ENCODE data around the gene CDHR5.

Gene CDHR5

GRCh38 chr11:608791-609251 is 15.9 kb downstream of the CDHR5 start:
- no peak for DNase-seq

GRCh38 chr11:607971-608659 is 16.6 kb downstream of the CDHR5 start:
- DNase-seq: no peak

GRCh38 chr11:607020-607780 is 17.6 kb downstream of the CDHR5 start:
- DNase-seq: no peak

- no peak for DNase-seq
Measured at GRCh38 chr11:606245-606644, 18.5 kb downstream of the CDHR5 start.

GRCh38 chr11:605286-606129 is 19.2 kb downstream of the CDHR5 start:
- no peak for DNase-seq

- no peak for DNase-seq
Measured at GRCh38 chr11:603154-603553, 21.6 kb downstream of the CDHR5 start.

GRCh38 chr11:601573-602245 is 23.0 kb downstream of the CDHR5 start:
- DNase-seq: no peak

GRCh38 chr11:598005-598680 is 26.6 kb downstream of the CDHR5 start:
- DNase-seq: no peak

GRCh38 chr11:597166-597725 is 27.5 kb downstream of the CDHR5 start:
- DNase-seq: no peak

GRCh38 chr11:596374-596773 is 28.4 kb downstream of the CDHR5 start:
- peak; percentile 5 for DNase-seq

GRCh38 chr11:595400-595799 is 29.4 kb downstream of the CDHR5 start:
- DNase-seq: no peak

- no peak for DNase-seq
Measured at GRCh38 chr11:593347-593746, 31.4 kb downstream of the CDHR5 start.

- DNase-seq: no peak
Measured at GRCh38 chr11:592918-593317, 31.8 kb downstream of the CDHR5 start.

GRCh38 chr11:592501-592900 is 32.3 kb downstream of the CDHR5 start:
- no peak for DNase-seq

GRCh38 chr11:590997-591396 is 33.8 kb downstream of the CDHR5 start:
- DNase-seq: no peak

GRCh38 chr11:589798-590197 is 35.0 kb downstream of the CDHR5 start:
- no peak for DNase-seq

- DNase-seq: peak; percentile 76
Measured at GRCh38 chr11:587978-588380, 36.8 kb downstream of the CDHR5 start.

- DNase-seq: no peak
Measured at GRCh38 chr11:587546-587945, 37.2 kb downstream of the CDHR5 start.

GRCh38 chr11:586376-587316 is 38.1 kb downstream of the CDHR5 start:
- DNase-seq: no peak

- no peak for DNase-seq
Measured at GRCh38 chr11:584287-584686, 40.5 kb downstream of the CDHR5 start.

- no peak for DNase-seq
Measured at GRCh38 chr11:581752-582151, 43.0 kb downstream of the CDHR5 start.
